CD14-positive monocyte (primary cell): ENCODE data around the gene NDC1. TPM values are rescaled to one million over a fixed set of nuclear protein-coding genes. Genes with fewer than 3 reads are reported as not detected.
"Not testable (repeated sequence)": the region's sequence is repeated elsewhere in the genome, so short reads cannot be mapped to it uniquely, and the experiment has no call there.

ENCODE experiments used
- DNase-seq, 3 donors: peaks; one replicate each; pipeline ENCODE4 v3.0.0-alpha.2; 2011 to 2022
- H2AFZ ChIP-seq: 2 replicates; pipeline ENCODE4 v1.6.0; 2012; ENCODE audit warnings: mild to moderate bottlenecking, low read depth, low read length, inconsistent platforms; ENCODE audit not compliant: insufficient read depth, poor library complexity, severe bottlenecking
- H3K27ac ChIP-seq, 2 donors: 1 replicate in 1 of 2; 2 replicates in 1 of 2; pipeline ENCODE4 v1.5.1; 2012 to 2013; ENCODE audit warnings: low read length in 2 of 2, control low read depth in 1 of 2, inconsistent platforms in 1 of 2, low read depth in 1 of 2, mild to moderate bottlenecking in 1 of 2
- H3K27me3 ChIP-seq, 2 donors: one replicate each; pipeline versions ENCODE4 v1.6.0 to v1.6.1; 2011 to 2013; ENCODE audit warnings: low read length in 2 of 2; ENCODE audit not compliant: control insufficient read depth in 2 of 2, insufficient read depth in 2 of 2
- H3K36me3 ChIP-seq, 2 donors: replicated peaks in 1 of 2; 1 replicate in 1 of 2; 2 replicates in 1 of 2; pipeline versions ENCODE4 v1.5.1 to v1.6.1; 2012 to 2013; ENCODE audit warnings: low read length in 2 of 2, control low read depth in 1 of 2, inconsistent platforms in 1 of 2, mild to moderate bottlenecking in 1 of 2; ENCODE audit not compliant: insufficient read depth in 2 of 2, control insufficient read depth in 1 of 2
- H3K4me1 ChIP-seq, 2 donors: 1 replicate in 1 of 2; 2 replicates in 1 of 2; pipeline versions ENCODE4 v1.5.1 to v1.6.1; 2012 to 2013; ENCODE audit warnings: low read length in 2 of 2, control low read depth in 1 of 2, inconsistent platforms in 1 of 2, mild to moderate bottlenecking in 1 of 2, moderate library complexity in 1 of 2; ENCODE audit not compliant: insufficient read depth in 2 of 2, control insufficient read depth in 1 of 2
- H3K4me2 ChIP-seq: replicated peaks from 2 replicates; pipeline ENCODE3; 2012; ENCODE audit warnings: low read length, moderate library complexity, mild to moderate bottlenecking; ENCODE audit not compliant: poor library complexity, severe bottlenecking; ENCODE audit errors: extremely low read depth
- H3K4me3 ChIP-seq, 3 experiments: fragments of 200-600 bp in 1 of 3; sonication (generic) in 1 of 3; replicated peaks in 1 of 3; 1 replicate in 2 of 3; 2 replicates in 1 of 3; pipeline ENCODE4 v1.5.1; 2011 to 2013; ENCODE audit warnings: low read length in 3 of 3, mild to moderate bottlenecking in 3 of 3, control low read depth in 2 of 3, low read depth in 2 of 3, inconsistent platforms in 1 of 3, moderate library complexity in 1 of 3
- H3K79me2 ChIP-seq: 2 replicates; pipeline ENCODE4 v1.6.0; 2012; ENCODE audit warnings: mild to moderate bottlenecking, control low read depth, inconsistent platforms, low read length, moderate library complexity; ENCODE audit not compliant: insufficient read depth
- H3K9ac ChIP-seq: 2 replicates; pipeline ENCODE4 v1.6.0; 2017; ENCODE audit warnings: low read length, mild to moderate bottlenecking; ENCODE audit not compliant: insufficient read depth, poor library complexity, severe bottlenecking
- H3K9me3 ChIP-seq, 2 donors: replicated peaks in 1 of 2; 1 replicate in 1 of 2; 2 replicates in 1 of 2; pipeline versions ENCODE4 v1.5.1 to v1.6.1; 2012 to 2013; ENCODE audit warnings: low read length in 2 of 2, control low read depth in 1 of 2; ENCODE audit not compliant: control insufficient read depth in 1 of 2, insufficient read depth in 1 of 2
- H4K20me1 ChIP-seq: 2 replicates; pipeline ENCODE4 v1.6.0; 2012; ENCODE audit warnings: mild to moderate bottlenecking, low read length, control low read depth, moderate library complexity; ENCODE audit not compliant: insufficient read depth
- H3K27ac Mint-ChIP-seq, 7 donors: one replicate each; pipeline ENCODE4 v1.8.0; 2020; ENCODE audit warnings: mild to moderate bottlenecking in 7 of 7, mixed read lengths in 7 of 7, moderate library complexity in 6 of 7, inconsistent platforms in 2 of 7
- H3K27me3 Mint-ChIP-seq, 3 donors: one replicate each; pipeline ENCODE4 v1.8.0; 2021 to 2022; ENCODE audit warnings: low read depth in 3 of 3, mild to moderate bottlenecking in 3 of 3, mixed read lengths in 3 of 3, moderate library complexity in 3 of 3, inconsistent platforms in 1 of 3
- H3K36me3 Mint-ChIP-seq, 2 donors: one replicate each; pipeline ENCODE4 v1.8.0; 2020; ENCODE audit warnings: mixed read lengths in 2 of 2, inconsistent platforms in 1 of 2, mild to moderate bottlenecking in 1 of 2
- H3K4me1 Mint-ChIP-seq: one replicate; pipeline ENCODE4 v1.8.0; 2020; ENCODE audit warnings: mild to moderate bottlenecking, mixed read lengths
- H3K4me3 Mint-ChIP-seq, 2 donors: one replicate each; pipeline ENCODE4 v1.8.0; 2020; ENCODE audit warnings: mild to moderate bottlenecking in 2 of 2, mixed read lengths in 2 of 2, moderate library complexity in 1 of 2
- H3K9me3 Mint-ChIP-seq, 7 donors: one replicate each; pipeline ENCODE4 v1.8.0; 2020 to 2022; ENCODE audit warnings: mixed read lengths in 7 of 7, mild to moderate bottlenecking in 6 of 7, moderate library complexity in 6 of 7, inconsistent platforms in 2 of 7
- CTCF ChIP-seq: fragments of 200-600 bp; IDR thresholded peaks from one replicate; pipeline ENCODE4 v1.8.0; 2022; ENCODE audit warnings: antibody characterized with exemption, mild to moderate bottlenecking
- WGBS: methylation state at CpG from one replicate; pipeline ENCODE4 v1.1.5; 2013; ENCODE audit warnings: missing lambda C conversion rate; ENCODE audit not compliant: insufficient coverage; 5-methylcytosine and 5-hydroxymethylcytosine counted together
- intact Hi-C, 2 donors: fragments of 100-400 bp; cut with micrococcal nuclease; formaldehyde crosslinking; loops; one replicate each; pipeline versions ENCODE4 v1.15.0 to v1.15.1; 2023
- polyA plus RNA-seq, 3 donors: library from polyadenylated mRNA; depleted of rRNA in 1 of 3; unstranded in 2 of 3; stranded (reverse) in 1 of 3; fragments of 300-500 nt in 2 of 3; fragments of >200 nt in 1 of 3; fragmentation: Illumina TruSeq in 2 of 3; gene quantifications; 1 replicate in 2 of 3; 2 replicates in 1 of 3; pipeline ENCODE4 v1.2.3, GENCODE V29; 2012 to 2021

Gene NDC1
- polyA plus RNA-seq, 3 donors: 3.0 to 6.1 (median 4.7) TPM

- Mint-ChIP-seq H3K4me1 (peaks cover 3% of the 10 kb centered on the region), H3K9me3 (peaks cover 0 to 6% (median 4%) of the 10 kb centered on the region in 7 donors), H3K27me3 (peaks cover 0 to 3% (median 0%) of the 10 kb centered on the region in 3 donors), H3K4me3 (no peak overlapping the region), H3K27ac (peak overlapping the region in 1 of 7 donors; percentile 7), H3K36me3 (peaks cover 76 to 86% of the 10 kb centered on the region in 2 donors)
- Histone ChIP-seq H3K4me2 (no peak overlapping the region), H3K27me3 (no peaks in the 10 kb centered on the region), H4K20me1 (peaks cover 8% of the 10 kb centered on the region), H3K36me3 (peaks cover 66 to 85% of the 10 kb centered on the region in 2 donors), H3K4me3 (no peak overlapping the region), H3K79me2 (no peaks in the 10 kb centered on the region), H3K4me1 (no peaks in the 10 kb centered on the region), H3K9me3 (peaks cover 0 to 3% of the 10 kb centered on the region in 2 donors), H3K9ac (no peak overlapping the region), H2AFZ (no peak overlapping the region), H3K27ac (no peak overlapping the region)
- peak; percentile 82 for TF ChIP-seq CTCF
- intact Hi-C loops: no loop called here
- peak; percentile 21 to 47 (median 47) for DNase-seq
- 63% methylated on average over 4 of the region's 5 CpGs for WGBS
These were observed 40.5 kb upstream of the NDC1 start for GRCh38 chr1:53878492-53879105.

GRCh38 chr1:53875150-53875549, 37.1 kb upstream of the NDC1 start:
- peak overlapping the region in 2 of 7 donors; percentile 12 to 14 for H3K27ac Mint-ChIP-seq
- H3K4me2 ChIP-seq, DNase-seq, H3K79me2 ChIP-seq, H3K9ac ChIP-seq, H3K9me3 ChIP-seq, H3K4me1 Mint-ChIP-seq, H4K20me1 ChIP-seq, H2AFZ ChIP-seq, intact Hi-C loops, H3K27me3 ChIP-seq, H3K27ac ChIP-seq, H3K27me3 Mint-ChIP-seq, H3K4me3 ChIP-seq, H3K9me3 Mint-ChIP-seq, H3K4me1 ChIP-seq, H3K4me3 Mint-ChIP-seq: not testable (repeated sequence)
- H3K36me3 Mint-ChIP-seq: peaks cover 74 to 85% of the 10 kb centered on the region in 2 donors
- H3K36me3 ChIP-seq: peaks cover 82 to 90% of the 10 kb centered on the region in 2 donors
- WGBS: 100% methylated on average over 2 of the region's 2 CpGs
